ENCODE data around the gene NUTM1. TPM values are rescaled to one million over a fixed set of nuclear protein-coding genes. Genes with fewer than 3 reads are reported as not detected.

Gene NUTM1
- total and polyA plus RNA-seq, 7 donors, result 0.01 TPM; not detected in 6

Other genes with a start within 250 kb of the NUTM1 start
- 10 to 100 TPM; 50.4 to 82.8 (median 65.1) TPM for gene EMC7, start 241.5 kb upstream of the NUTM1 start, total RNA-seq
- 100 to 1,000 TPM in 2 of 3 donors, 10 to 100 TPM in 1; 99.8 to 128 (median 117) TPM for gene EMC7, start 241.5 kb upstream of the NUTM1 start, polyA plus RNA-seq
- 1 to 10 TPM; 1.4 to 2.1 (median 1.8) TPM for gene PGBD4, start 241.2 kb upstream of the NUTM1 start, total RNA-seq
- gene PGBD4, start 241.2 kb upstream of the NUTM1 start, polyA plus RNA-seq, result 1 to 10 TPM in 2 of 3 donors, under 1 TPM in 1; 0.70 to 5.0 (median 1.0) TPM
- gene KATNBL1, start 133.2 kb upstream of the NUTM1 start, total RNA-seq, result 10 to 100 TPM; 12.2 to 19.5 (median 16.4) TPM
- 10 to 100 TPM; 10.4 to 22.3 (median 17.5) TPM for gene KATNBL1, start 133.2 kb upstream of the NUTM1 start, polyA plus RNA-seq
- gene EMC4, start 118.3 kb upstream of the NUTM1 start, total RNA-seq, result 100 to 1,000 TPM in 3 of 4 donors, 10 to 100 TPM in 1; 95.8 to 120 (median 107) TPM
- 100 to 1,000 TPM; 145 to 206 (median 163) TPM for gene EMC4, start 118.3 kb upstream of the NUTM1 start, polyA plus RNA-seq
- gene SLC12A6, start 5.5 kb upstream of the NUTM1 start, total RNA-seq, result 10 to 100 TPM in 3 of 4 donors, 1 to 10 TPM in 1; 8.7 to 22.1 (median 18.8) TPM
- gene SLC12A6, start 5.5 kb upstream of the NUTM1 start, polyA plus RNA-seq, result 10 to 100 TPM in 1 of 3 donors, 1 to 10 TPM in 2; 2.3 to 12.3 (median 5.3) TPM
- gene NOP10, start 179 bp upstream of the NUTM1 start, total RNA-seq, result 100 to 1,000 TPM; 123 to 146 (median 134) TPM
- 100 to 1,000 TPM; 241 to 441 (median 274) TPM for gene NOP10, start 179 bp upstream of the NUTM1 start, polyA plus RNA-seq
- gene LPCAT4, start 23.9 kb downstream of the NUTM1 start, total RNA-seq, result 10 to 100 TPM in 2 of 4 donors, 1 to 10 TPM in 2; 8.4 to 13.1 (median 10.2) TPM
- 1 to 10 TPM; 6.7 to 8.5 (median 7.7) TPM for gene LPCAT4, start 23.9 kb downstream of the NUTM1 start, polyA plus RNA-seq
- gene GOLGA8A, start 94.5 kb downstream of the NUTM1 start, total RNA-seq, result 10 to 100 TPM in 1 of 4 donors, 1 to 10 TPM in 3; 5.3 to 17.8 (median 7.0) TPM
- 10 to 100 TPM in 1 of 3 donors, 1 to 10 TPM in 2; 3.5 to 12.2 (median 6.8) TPM for gene GOLGA8A, start 94.5 kb downstream of the NUTM1 start, polyA plus RNA-seq
- gene GOLGA8B, start 240.3 kb downstream of the NUTM1 start, total RNA-seq, result 1 to 10 TPM; 5.3 to 9.3 (median 6.0) TPM
- 1 to 10 TPM; 2.3 to 4.4 (median 3.9) TPM for gene GOLGA8B, start 240.3 kb downstream of the NUTM1 start, polyA plus RNA-seq

All from psoas muscle (tissue), 7 donors.